ENCODE measurements around the gene EXOC3L4. TPM values are rescaled to one million over a fixed set of nuclear protein-coding genes. Genes with fewer than 3 reads are reported as not detected.

The EXOC3L4 gene
- total RNA-seq, 2 experiments from 2014 or later, result not detected

- Mint-ChIP-seq H3K27ac (no peak overlapping the region), H3K27me3 (peaks cover 4% of the 10 kb centered on the region), H3K4me1 (no peaks in the 10 kb centered on the region), H3K4me3 (no peak overlapping the region), H3K9me3 (ENCODE audit: low read depth) (no peaks in the 10 kb centered on the region), H3K36me3 (ENCODE audit: low read depth) (no peaks in the 10 kb centered on the region)
- ATAC-seq (no peak), DNase-seq (no peak)
- intact Hi-C loops (cut with DNase I, micrococcal nuclease), result no loop called here
- ChIA-PET POLR2A (no interaction called here), CTCF (interaction anchor here (1.0 kb wide), 1 partner anchor 9 kb away, joined by 3 read pairs; no protein-coding TSS in a partner anchor)
These were observed 40.4 kb downstream of the EXOC3L4 start for GRCh38 chr14:103134919-103135318.

GRCh38 chr14:103135333-103136260 is 41.1 kb downstream of the EXOC3L4 start:
- ChIA-PET POLR2A (interaction anchor here (0.5 kb wide), 1 partner anchor 472 kb away, joined by 3 read pairs; no protein-coding TSS in a partner anchor), CTCF (interaction anchor here (1.0 kb wide), 1 partner anchor 8 kb away, joined by 3 read pairs; no protein-coding TSS in a partner anchor)
- DNase-seq (no peak), ATAC-seq (no peak)
- Mint-ChIP-seq H3K36me3 (ENCODE audit: low read depth) (no peaks in the 10 kb centered on the region), H3K27me3 (peaks cover 8% of the 10 kb centered on the region), H3K27ac (no peak overlapping the region), H3K4me3 (no peak overlapping the region), H3K9me3 (ENCODE audit: low read depth) (no peaks in the 10 kb centered on the region), H3K4me1 (no peaks in the 10 kb centered on the region)
- intact Hi-C loops (cut with DNase I, micrococcal nuclease), result no loop called here

GRCh38 chr14:103136388-103137271 is 42.1 kb downstream of the EXOC3L4 start:
- Mint-ChIP-seq H3K36me3 (ENCODE audit: low read depth) (no peaks in the 10 kb centered on the region), H3K27ac (no peak overlapping the region), H3K9me3 (ENCODE audit: low read depth) (no peaks in the 10 kb centered on the region), H3K27me3 (peaks cover 15% of the 10 kb centered on the region), H3K4me1 (no peaks in the 10 kb centered on the region), H3K4me3 (no peak overlapping the region)
- ChIA-PET CTCF (interaction anchor here (2.3 kb wide), 1 partner anchor 32 kb away, joined by 7 read pairs; no protein-coding TSS in a partner anchor), POLR2A (interaction anchor here (0.5 kb wide), 1 partner anchor 471 kb away, joined by 3 read pairs; no protein-coding TSS in a partner anchor)
- ATAC-seq, result no peak
- intact Hi-C loops (cut with DNase I, micrococcal nuclease), result no loop called here
- DNase-seq, result no peak

- ATAC-seq (no peak), DNase-seq (no peak)
- Mint-ChIP-seq H3K4me1 (no peaks in the 10 kb centered on the region), H3K27ac (no peak overlapping the region), H3K27me3 (peaks cover 22% of the 10 kb centered on the region), H3K36me3 (ENCODE audit: low read depth) (no peaks in the 10 kb centered on the region), H3K9me3 (ENCODE audit: low read depth) (no peaks in the 10 kb centered on the region), H3K4me3 (no peak overlapping the region)
- POLR2A ChIA-PET, result no interaction called here
- CTCF ChIA-PET, result interaction anchor here (2.3 kb wide), 1 partner anchor 33 kb away, joined by 7 read pairs; no protein-coding TSS in a partner anchor
- intact Hi-C loops (cut with DNase I, micrococcal nuclease), result no loop called here
These were observed 43.3 kb downstream of the EXOC3L4 start for GRCh38 chr14:103137689-103138300.

GRCh38 chr14:103138301-103139131 is 44.0 kb downstream of the EXOC3L4 start:
- Mint-ChIP-seq H3K27me3 (peaks cover 29% of the 10 kb centered on the region), H3K9me3 (ENCODE audit: low read depth) (no peaks in the 10 kb centered on the region), H3K4me3 (no peak overlapping the region), H3K36me3 (ENCODE audit: low read depth) (no peaks in the 10 kb centered on the region), H3K4me1 (no peaks in the 10 kb centered on the region), H3K27ac (no peak overlapping the region)
- intact Hi-C loops (cut with DNase I, micrococcal nuclease), result no loop called here
- ChIA-PET CTCF (interaction anchor here (2.3 kb wide), 1 partner anchor 34 kb away, joined by 7 read pairs; no protein-coding TSS in a partner anchor), POLR2A (no interaction called here)
- DNase-seq (no peak), ATAC-seq (no peak)

GRCh38 chr14:103139132-103140025 is 44.9 kb downstream of the EXOC3L4 start:
- Mint-ChIP-seq H3K4me3 (no peak overlapping the region), H3K9me3 (ENCODE audit: low read depth) (no peaks in the 10 kb centered on the region), H3K27ac (no peak overlapping the region), H3K27me3 (peaks cover 32% of the 10 kb centered on the region), H3K4me1 (no peaks in the 10 kb centered on the region), H3K36me3 (ENCODE audit: low read depth) (no peaks in the 10 kb centered on the region)
- POLR2A ChIA-PET, result no interaction called here
- intact Hi-C loops (cut with DNase I, micrococcal nuclease), result loop anchor here in 1 of 2 experiments (2.0 kb wide), 1 partner anchor 65 kb away; no protein-coding TSS in a partner anchor
- ATAC-seq, result no peak
- no peak for DNase-seq
- CTCF ChIA-PET, result interaction anchor here (0.6 to 1.2 kb wide), 3 partner anchors 33 to 521 kb away, joined by 3 to 12 read pairs (median 5); no protein-coding TSS in a partner anchor

- no peaks in the 10 kb centered on the region for H3K4me1 Mint-ChIP-seq
- ATAC-seq, result peak; percentile 51
- no peaks in the 10 kb centered on the region for H3K9me3 Mint-ChIP-seq (ENCODE audit: low read depth)
- H3K36me3 Mint-ChIP-seq (ENCODE audit: low read depth), result no peaks in the 10 kb centered on the region
- peaks cover 33% of the 10 kb centered on the region for H3K27me3 Mint-ChIP-seq
- H3K27ac Mint-ChIP-seq, result no peak overlapping the region
- CTCF ChIA-PET, result interaction anchor here (0.7 to 1.2 kb wide), 3 partner anchors 34 to 150 kb away, joined by 3 to 12 read pairs (median 5); no protein-coding TSS in a partner anchor
- no peak overlapping the region for H3K4me3 Mint-ChIP-seq
- POLR2A ChIA-PET, result interaction anchor here (0.7 kb wide), 1 partner anchor 9 kb away, joined by 3 read pairs; no protein-coding TSS in a partner anchor
- no peak for DNase-seq
- intact Hi-C loops (cut with DNase I, micrococcal nuclease), result loop anchor here in 1 of 2 experiments (1.0 to 2.0 kb wide), 2 partner anchors 35 to 66 kb away; no protein-coding TSS in a partner anchor
These were observed 46.0 kb downstream of the EXOC3L4 start for GRCh38 chr14:103140316-103141109.

- ChIA-PET POLR2A (no interaction called here), CTCF (interaction anchor here (0.7 to 1.9 kb wide), 4 partner anchors 35 to 150 kb away, joined by 3 to 13 read pairs (median 8); no protein-coding TSS in a partner anchor)
- H3K36me3 Mint-ChIP-seq (ENCODE audit: low read depth), result no peaks in the 10 kb centered on the region
- DNase-seq (peak; percentile 72), ATAC-seq (peak; percentile 51)
- H3K4me3 Mint-ChIP-seq, result no peak overlapping the region
- intact Hi-C loops (cut with DNase I, micrococcal nuclease), result loop anchor here in 1 of 2 experiments (1.0 to 2.0 kb wide), 2 partner anchors 36 to 66 kb away; no protein-coding TSS in a partner anchor
- no peak overlapping the region for H3K27ac Mint-ChIP-seq
- H3K27me3 Mint-ChIP-seq, result peaks cover 35% of the 10 kb centered on the region
- no peaks in the 10 kb centered on the region for H3K4me1 Mint-ChIP-seq
- no peaks in the 10 kb centered on the region for H3K9me3 Mint-ChIP-seq (ENCODE audit: low read depth)
These were observed 46.7 kb downstream of the EXOC3L4 start for GRCh38 chr14:103141117-103141796.

Measured in activated CD4-positive, alpha-beta T cell treated with anti-CD3 and anti-CD28 coated beads for 36 hours (primary cell).